Activated CD4-positive, alpha-beta T cell treated with anti-CD3 and anti-CD28 coated beads, Interleukin-2, Interleukin-4, amounts not matched to agents 100 ng/mL and 50 ng/mL, durations not matched to agents 16 hours and 8 hours (primary cell): ENCODE data around the gene KLC3.
"Not testable (repeated sequence)": the region's sequence is repeated elsewhere in the genome, so short reads cannot be mapped to it uniquely, and the experiment has no call there.

Experiments
- DNase-seq: peaks from one replicate; pipeline ENCODE4 v3.0.0-alpha.2; 2020; ENCODE audit warnings: low spot score

The KLC3 gene

GRCh38 chr19:45340232-45340898 is at the start of gene KLC3:
Gene KLC3, plus strand, starts transcription at chr19:45340750. Its CDS starts 4,792 bp downstream, at chr19:45345542.
- no peak for DNase-seq

- no peak for DNase-seq
Measured at GRCh38 chr19:45291834-45292233, 48.7 kb upstream of the KLC3 start.

GRCh38 chr19:45293682-45294081 is 46.9 kb upstream of the KLC3 start:
- DNase-seq = no peak

GRCh38 chr19:45294291-45295029 is 46.1 kb upstream of the KLC3 start:
- DNase-seq = no peak

- DNase-seq = no peak
Measured at GRCh38 chr19:45295873-45296272, 44.7 kb upstream of the KLC3 start.

- DNase-seq = no peak
Measured at GRCh38 chr19:45296355-45296754, 44.2 kb upstream of the KLC3 start.

GRCh38 chr19:45297674-45298073 is 42.9 kb upstream of the KLC3 start:
- DNase-seq = no peak

- no peak for DNase-seq
Measured at GRCh38 chr19:45298264-45298663, 42.3 kb upstream of the KLC3 start.

GRCh38 chr19:45299719-45300118 is 40.8 kb upstream of the KLC3 start:
- DNase-seq = no peak

- DNase-seq = no peak
Measured at GRCh38 chr19:45302416-45302815, 38.1 kb upstream of the KLC3 start.

GRCh38 chr19:45303269-45304060 is 37.1 kb upstream of the KLC3 start:
- no peak for DNase-seq

GRCh38 chr19:45304141-45304926 is 36.2 kb upstream of the KLC3 start:
- DNase-seq = no peak

- DNase-seq = no peak
Measured at GRCh38 chr19:45305007-45305406, 35.5 kb upstream of the KLC3 start.

GRCh38 chr19:45305421-45305820 is 35.1 kb upstream of the KLC3 start:
- DNase-seq = no peak

GRCh38 chr19:45306040-45306439 is 34.5 kb upstream of the KLC3 start:
- DNase-seq = no peak

- DNase-seq = no peak
Measured at GRCh38 chr19:45306518-45307027, 34.0 kb upstream of the KLC3 start.

GRCh38 chr19:45307361-45307760 is 33.2 kb upstream of the KLC3 start:
- DNase-seq = no peak

- not testable (repeated sequence) for DNase-seq
Measured at GRCh38 chr19:45309322-45309721, 31.2 kb upstream of the KLC3 start.

- DNase-seq = no peak
Measured at GRCh38 chr19:45311621-45312020, 28.9 kb upstream of the KLC3 start.

GRCh38 chr19:45312285-45312684 is 28.3 kb upstream of the KLC3 start:
- not testable (repeated sequence) for DNase-seq

- DNase-seq = no peak
Measured at GRCh38 chr19:45314708-45315245, 25.8 kb upstream of the KLC3 start.

- no peak for DNase-seq
Measured at GRCh38 chr19:45315304-45315703, 25.2 kb upstream of the KLC3 start.
